Heart right ventricle (tissue), 16 donors: Measurements from ENCODE around the gene ATP6V0E1. TPM values are rescaled to one million over a fixed set of nuclear protein-coding genes. Genes with fewer than 3 reads are reported as not detected.

ENCODE experiments used
- ATAC-seq, 8 donors: fragments of 200-7000 bp; cut with Tn5 transposase; one replicate each; pipeline ENCODE4 v1.9.1; 2020; ENCODE audit warnings: mild to moderate bottlenecking in 8 of 8, moderate library complexity in 8 of 8, moderate number of reproducible peaks in 1 of 8
- DNase-seq, 2 donors: peaks; one replicate each; pipeline ENCODE4 v3.0.0-alpha.2; 2020
- H3K27ac ChIP-seq, 10 donors: fragments of 200-600 bp; sonication (generic) in 2 of 10; one replicate each; pipeline versions ENCODE4 v1.5.0 to v1.8.0; 2020 to 2022; ENCODE audit warnings: mild to moderate bottlenecking in 3 of 10
- H3K27me3 ChIP-seq, 7 donors: fragments of 200-600 bp; one replicate each; pipeline ENCODE4 v1.8.0; 2021 to 2022; ENCODE audit warnings: mild to moderate bottlenecking in 2 of 7
- H3K36me3 ChIP-seq, 9 donors: fragments of 200-600 bp; sonication (generic) in 1 of 9; one replicate each; pipeline versions ENCODE4 v1.5.0 to v1.8.0; 2020 to 2022; ENCODE audit warnings: mild to moderate bottlenecking in 2 of 9
- H3K4me1 ChIP-seq, 9 donors: fragments of 200-600 bp; sonication (generic) in 1 of 9; one replicate each; pipeline versions ENCODE4 v1.5.0 to v1.8.0; 2020 to 2022; ENCODE audit warnings: mild to moderate bottlenecking in 4 of 9
- H3K4me3 ChIP-seq, 10 donors: fragments of 200-600 bp; sonication (generic) in 2 of 10; one replicate each; pipeline versions ENCODE4 v1.5.0 to v1.8.0; 2020 to 2022; ENCODE audit warnings: mild to moderate bottlenecking in 7 of 10, moderate library complexity in 2 of 10
- H3K9me3 ChIP-seq, 11 donors: fragments of 200-600 bp in 10 of 11; sonication (generic) in 2 of 11; one replicate each; pipeline versions ENCODE4 v1.5.0 to v1.8.0; 2013 to 2022; ENCODE audit warnings: mild to moderate bottlenecking in 2 of 11, control low read depth in 1 of 11, moderate library complexity in 1 of 11
- CTCF ChIP-seq, 9 donors: fragments of 200-600 bp; sonication (generic) in 2 of 9; IDR thresholded peaks; one replicate each; pipeline versions ENCODE4 v1.5.0 to v1.8.0; 2021 to 2022; ENCODE audit warnings: antibody characterized with exemption in 9 of 9, mild to moderate bottlenecking in 5 of 9, moderate library complexity in 1 of 9
- WGBS, 2 donors: extraction: QIAGEN DNeasy Blood & Tissue Kit; methylation state at CpG; one replicate each; pipeline ENCODE4 v1.1.7; 2013; ENCODE audit warnings: inconsistent platforms in 1 of 2; 5-methylcytosine and 5-hydroxymethylcytosine counted together
- intact Hi-C, 10 donors: fragments of 100-400 bp; cut with DNase I; formaldehyde crosslinking; loops; one replicate each; pipeline versions ENCODE4 v1.11.1 to v1.14.2; 2022
- polyA plus RNA-seq, 2 donors: library from polyadenylated mRNA; stranded (reverse); fragments of 200-250 nt; gene quantifications; one replicate each; pipeline ENCODE4 v1.2.3, GENCODE V29; 2013
- total RNA-seq, 10 donors: library from RNA; stranded (reverse); fragmentation: NEBNext Ultra II Directional in 3 of 10; extraction: Animal tissue kit (Norgen Biotek cat#: 25700) in 3 of 10; gene quantifications; one replicate each; pipeline versions ENCODE4 v1.2.1 to v1.2.4, GENCODE V29; 2021 to 2023
- donor health status: Arrhythmogenic right ventricular cardiomyopathy.
- donor health status: ischemic (EF 13 %, LVEDD 7.1; RV severe dilation, severe dysfunction).
- donor health status: healthy with polysubstance abuse.
- donor health status: DM: no; HTN: yes; CAD: no.
- donor health status: DM: no; HTN: no; CAD: no.
- donor health status: ischemic (EF 25% LVEDD 6.9; RV normal size, moderate dysfunction).
- donor health status: ischemic (EF 25% LVEDD 5.7; RV mildly dilated, moderate dysfunction).
- donor health status: healthy.
- donor health status: DM: yes; HTN: yes; CAD: no.
- donor health status: Ischemic cardiomyopathy.
- donor health status: ischemic (EF 35%, LVEDD 5.7; RV mildly dilated, moderate dysfunction).
- donor health status: nonischemic (EF 11% LVEDD 7.7; RV severe dilation, severe dysfunction).
- donor health status: DM: yes; HTN: yes; CAD: no.
- donor health status: PGD.
- donor health status: ischemic (EF 29% LVEDD 5.4; RV normal size, mild dysfunction).
- donor health status: nonischemic (EF 23%, LVEDD 6.1; RV moderate dilation, normal function).

The ATP6V0E1 gene
- total and polyA plus RNA-seq, 12 donors: 134 to 271 (median 194) TPM

GRCh38 chr5:172973931-172974330 is 9.6 kb upstream of the ATP6V0E1 start:
- 70 to 77% methylated on average over 8 of the region's 8 CpGs for WGBS, 2 donors
- no peak for ATAC-seq
- H3K27ac ChIP-seq: peak overlapping the region in 1 of 10 donors; percentile 31

GRCh38 chr5:172975289-172975688 is 8.3 kb upstream of the ATP6V0E1 start:
- ATAC-seq: no peak
- Histone ChIP-seq H3K36me3 (peaks cover 0 to 2% (median 0%) of the 10 kb centered on the region in 9 donors), H3K27me3 (peaks cover 0 to 2% (median 0%) of the 10 kb centered on the region in 7 donors), H3K9me3 (no peaks in the 10 kb centered on the region), H3K4me1 (peaks cover 0 to 12% (median 4%) of the 10 kb centered on the region in 9 donors), H3K4me3 (no peak overlapping the region), H3K27ac (no peak overlapping the region)
- TF ChIP-seq CTCF (IDR thresholded peaks at IDR 0.05): no peak
- intact Hi-C loops: loop anchor here in 2 of 10 donors (5.0 to 10.0 kb wide), 3 partner anchors 227 to 310 kb away; no protein-coding TSS in a partner anchor
- WGBS, 2 donors: 92 to 93% methylated on average over 11 of the region's 11 CpGs
- no peak for DNase-seq

More at GRCh38 chr5:172973931-172974330, 9.6 kb upstream of the ATP6V0E1 start:
- Histone ChIP-seq H3K4me1 (peaks cover 0 to 25% (median 4%) of the 10 kb centered on the region in 9 donors), H3K9me3 (no peaks in the 10 kb centered on the region), H3K4me3 (no peak overlapping the region), H3K27me3 (peaks cover 0 to 2% (median 0%) of the 10 kb centered on the region in 7 donors), H3K36me3 (peaks cover 0 to 15% (median 2%) of the 10 kb centered on the region in 9 donors)
- intact Hi-C loops: loop anchor here in 2 of 10 donors (5.0 to 10.0 kb wide), 2 partner anchors 308 to 311 kb away; no protein-coding TSS in a partner anchor
- TF ChIP-seq CTCF (IDR thresholded peaks at IDR 0.05): no peak
- DNase-seq: no peak

- 87 to 89% methylated on average over 4 of the region's 4 CpGs for WGBS, 2 donors
- Histone ChIP-seq H3K36me3 (no peaks in the 10 kb centered on the region), H3K27me3 (peaks cover 0 to 2% (median 0%) of the 10 kb centered on the region in 7 donors), H3K27ac (no peak overlapping the region), H3K4me1 (peaks cover 0 to 12% (median 4%) of the 10 kb centered on the region in 9 donors), H3K9me3 (no peaks in the 10 kb centered on the region), H3K4me3 (no peak overlapping the region)
- ATAC-seq: no peak
- TF ChIP-seq CTCF (IDR thresholded peaks at IDR 0.05): no peak
- DNase-seq: no peak
- intact Hi-C loops: loop anchor here in 7 of 10 donors (5.0 to 10.0 kb wide), 8 partner anchors 75 to 305 kb away; partner anchors contain the start of genes CREBRF (in 5 of the 7) and BNIP1 (in 4 of the 7)
Measured at GRCh38 chr5:172979778-172980177, 3.8 kb upstream of the ATP6V0E1 start.

- intact Hi-C loops: loop anchor here in 7 of 10 donors (2.0 to 10.0 kb wide), 7 partner anchors 73 to 301 kb away; partner anchors contain the start of genes CREBRF (in 5 of the 7) and BNIP1 (in 4 of the 7)
- 85 to 92% methylated on average over 7 of the region's 7 CpGs for WGBS, 2 donors
Measured at GRCh38 chr5:172981931-172982330, 1.6 kb upstream of the ATP6V0E1 start.

More at GRCh38 chr5:172981931-172982330, 1.6 kb upstream of the ATP6V0E1 start:
- H3K27ac ChIP-seq: no peak overlapping the region
- H3K4me3 ChIP-seq: no peak overlapping the region
- H3K36me3 ChIP-seq: peaks cover 0 to 11% (median under 1%) of the 10 kb centered on the region in 9 donors
- DNase-seq: no peak
- no peaks in the 10 kb centered on the region for H3K9me3 ChIP-seq
- no peak for TF ChIP-seq CTCF (IDR thresholded peaks at IDR 0.05)
- no peak for ATAC-seq
- H3K4me1 ChIP-seq: peaks cover 0 to 30% (median 17%) of the 10 kb centered on the region in 9 donors
- H3K27me3 ChIP-seq: no peaks in the 10 kb centered on the region
